ENCODE measurements around the gene CIDEC.

GRCh38 chr3:9889405-9889804 lies 9.4 kb upstream of the CIDEC start:
- no peak for TF ChIP-seq SRF (CRISPR knock-in tag; IDR thresholded peaks at IDR 0.05)
- TF ChIP-seq ATF1 (CRISPR knock-in tag; IDR thresholded peaks at IDR 0.05): no peak
- TF ChIP-seq ATF1 (tag; IDR thresholded peaks at IDR 0.05): no peak
- TF ChIP-seq, protein P1, sequence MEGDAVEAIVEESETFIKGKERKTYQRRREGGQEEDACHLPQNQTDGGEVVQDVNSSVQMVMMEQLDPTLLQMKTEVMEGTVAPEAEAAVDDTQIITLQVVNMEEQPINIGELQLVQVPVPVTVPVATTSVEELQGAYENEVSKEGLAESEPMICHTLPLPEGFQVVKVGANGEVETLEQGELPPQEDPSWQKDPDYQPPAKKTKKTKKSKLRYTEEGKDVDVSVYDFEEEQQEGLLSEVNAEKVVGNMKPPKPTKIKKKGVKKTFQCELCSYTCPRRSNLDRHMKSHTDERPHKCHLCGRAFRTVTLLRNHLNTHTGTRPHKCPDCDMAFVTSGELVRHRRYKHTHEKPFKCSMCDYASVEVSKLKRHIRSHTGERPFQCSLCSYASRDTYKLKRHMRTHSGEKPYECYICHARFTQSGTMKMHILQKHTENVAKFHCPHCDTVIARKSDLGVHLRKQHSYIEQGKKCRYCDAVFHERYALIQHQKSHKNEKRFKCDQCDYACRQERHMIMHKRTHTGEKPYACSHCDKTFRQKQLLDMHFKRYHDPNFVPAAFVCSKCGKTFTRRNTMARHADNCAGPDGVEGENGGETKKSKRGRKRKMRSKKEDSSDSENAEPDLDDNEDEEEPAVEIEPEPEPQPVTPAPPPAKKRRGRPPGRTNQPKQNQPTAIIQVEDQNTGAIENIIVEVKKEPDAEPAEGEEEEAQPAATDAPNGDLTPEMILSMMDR (IDR thresholded peaks at IDR 0.05 in 2 of 3, conservative IDR thresholded peaks at IDR 0.05 in 1 of 3; ENCODE audit: insufficient read depth in 2 of 3, low read depth in 1 of 3, low read length in 3 of 3): no peak
- no peak for TF ChIP-seq POLR2AphosphoS2 (IDR thresholded peaks at IDR 0.05; ENCODE audit: low read length)
- no peak for TF ChIP-seq EZH2 (IDR thresholded peaks at IDR 0.05; ENCODE audit: borderline replicate concordance, low read depth, low read length)
- TF ChIP-seq ETS1 (conservative IDR thresholded peaks at IDR 0.05; ENCODE audit: control insufficient read depth, low read depth, low read length): no peak
- TF ChIP-seq BACH1 (tag; IDR thresholded peaks at IDR 0.05): no peak
- no peak for TF ChIP-seq HDAC6 (IDR thresholded peaks at IDR 0.05; ENCODE audit: low read depth, low read length)
- no peak for TF ChIP-seq EP300 (IDR thresholded peaks at IDR 0.05; ENCODE audit: low read length)
